KMS-11 (cell line): Measurements from ENCODE around the gene LPIN3.

ENCODE experiments used
- H2AFZ ChIP-seq: fragments of 200-600 bp; sonication (generic); 2 replicates; pipeline ENCODE4 v1.6.1; 2016; ENCODE audit warnings: antibody characterized with exemption, mixed run types, low read depth
- H3K27ac ChIP-seq: fragments of 200-600 bp; sonication (generic); 2 replicates; pipeline ENCODE4 v1.6.1; 2016; ENCODE audit warnings: mild to moderate bottlenecking, mixed run types
- H3K27me3 ChIP-seq: fragments of 200-600 bp; sonication (generic); 2 replicates; pipeline ENCODE4 v1.6.1; 2017; ENCODE audit warnings: mild to moderate bottlenecking, low read depth, mixed run types, moderate library complexity; ENCODE audit not compliant: insufficient read depth
- H3K36me3 ChIP-seq: fragments of 200-600 bp; sonication (generic); 2 replicates; pipeline ENCODE4 v1.6.1; 2017; ENCODE audit warnings: mild to moderate bottlenecking, mixed run types; ENCODE audit not compliant: insufficient read depth
- H3K4me1 ChIP-seq: fragments of 200-600 bp; sonication (generic); 2 replicates; pipeline ENCODE4 v1.6.1; 2016; ENCODE audit warnings: mild to moderate bottlenecking, low read depth, mixed run types; ENCODE audit not compliant: poor library complexity, severe bottlenecking
- H3K4me2 ChIP-seq: fragments of 200-600 bp; sonication (generic); 2 replicates; pipeline ENCODE4 v1.7.0; 2016; ENCODE audit warnings: mild to moderate bottlenecking, mixed run types
- H3K4me3 ChIP-seq: fragments of 200-600 bp; sonication (generic); IDR thresholded peaks from 2 replicates; pipeline ENCODE4 v1.6.1; 2017; ENCODE audit warnings: low read depth, low read length, mixed read lengths; ENCODE audit not compliant: insufficient read depth
- H3K79me2 ChIP-seq: fragments of 200-600 bp; sonication (generic); 2 replicates; pipeline ENCODE4 v1.6.1; 2016; ENCODE audit warnings: low read depth, mixed run types; ENCODE audit not compliant: insufficient read depth
- H3K9ac ChIP-seq: fragments of 200-600 bp; sonication (generic); 2 replicates; pipeline ENCODE4 v1.6.1; 2016; ENCODE audit warnings: mild to moderate bottlenecking, mixed run types
- H4K20me1 ChIP-seq: fragments of 200-600 bp; sonication (generic); 2 replicates; pipeline ENCODE4 v1.6.1; 2016; ENCODE audit warnings: mild to moderate bottlenecking, mixed run types; ENCODE audit not compliant: insufficient read depth
- TF ChIP-seq, protein P1 (sequence below): fragments of 200-600 bp; sonication (generic); conservative IDR thresholded peaks from 2 replicates; pipeline ENCODE4 v1.6.1; 2017; ENCODE audit warnings: low read depth, mild to moderate bottlenecking, antibody characterized with exemption, low read length, moderate library complexity, mixed read lengths

LPIN3 gene, protein sequence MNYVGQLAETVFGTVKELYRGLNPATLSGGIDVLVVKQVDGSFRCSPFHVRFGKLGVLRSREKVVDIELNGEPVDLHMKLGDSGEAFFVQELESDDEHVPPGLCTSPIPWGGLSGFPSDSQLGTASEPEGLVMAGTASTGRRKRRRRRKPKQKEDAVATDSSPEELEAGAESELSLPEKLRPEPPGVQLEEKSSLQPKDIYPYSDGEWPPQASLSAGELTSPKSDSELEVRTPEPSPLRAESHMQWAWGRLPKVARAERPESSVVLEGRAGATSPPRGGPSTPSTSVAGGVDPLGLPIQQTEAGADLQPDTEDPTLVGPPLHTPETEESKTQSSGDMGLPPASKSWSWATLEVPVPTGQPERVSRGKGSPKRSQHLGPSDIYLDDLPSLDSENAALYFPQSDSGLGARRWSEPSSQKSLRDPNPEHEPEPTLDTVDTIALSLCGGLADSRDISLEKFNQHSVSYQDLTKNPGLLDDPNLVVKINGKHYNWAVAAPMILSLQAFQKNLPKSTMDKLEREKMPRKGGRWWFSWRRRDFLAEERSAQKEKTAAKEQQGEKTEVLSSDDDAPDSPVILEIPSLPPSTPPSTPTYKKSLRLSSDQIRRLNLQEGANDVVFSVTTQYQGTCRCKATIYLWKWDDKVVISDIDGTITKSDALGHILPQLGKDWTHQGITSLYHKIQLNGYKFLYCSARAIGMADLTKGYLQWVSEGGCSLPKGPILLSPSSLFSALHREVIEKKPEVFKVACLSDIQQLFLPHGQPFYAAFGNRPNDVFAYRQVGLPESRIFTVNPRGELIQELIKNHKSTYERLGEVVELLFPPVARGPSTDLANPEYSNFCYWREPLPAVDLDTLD

DNA sequence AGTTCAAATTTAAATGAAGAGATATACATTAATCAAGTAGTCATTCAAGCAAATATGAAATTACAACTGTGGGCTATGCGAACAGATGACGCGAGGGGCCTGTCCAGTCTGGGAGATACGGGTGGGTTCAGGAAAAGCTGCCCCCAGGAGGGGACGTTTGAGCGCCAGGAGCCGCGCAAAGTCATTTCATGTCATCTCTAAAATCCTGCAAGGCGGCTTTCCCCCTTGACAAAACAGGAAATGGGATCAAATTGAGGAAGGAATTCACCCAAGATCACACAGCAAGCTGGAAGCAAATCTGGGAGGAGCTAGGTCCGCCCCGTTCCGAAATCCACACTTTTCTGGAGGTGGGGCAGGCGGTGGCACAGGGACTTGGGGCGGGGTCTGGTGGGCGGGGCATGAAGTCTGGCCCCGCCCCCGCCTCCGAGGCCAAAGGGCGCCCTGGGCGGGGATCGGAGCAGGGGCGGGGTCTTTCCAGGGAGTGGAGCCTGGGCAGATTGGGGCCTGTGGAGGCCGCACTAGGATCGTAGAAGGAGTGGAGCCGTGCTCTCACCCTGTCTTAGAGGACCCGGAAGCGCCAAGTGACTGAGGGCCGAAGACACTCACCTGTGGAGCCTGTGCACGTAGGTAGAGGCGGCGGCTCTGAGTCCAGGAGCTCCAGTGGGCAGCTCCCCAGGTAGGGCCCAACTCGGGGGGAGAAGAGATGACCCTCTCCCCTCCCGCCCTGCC is at the start of gene LPIN3:
LPIN3 (plus strand) TSS at position 495 of the 729 bp plus-strand sequence. CDS start 4,983 bp downstream, outside the sequence.
- no peak within 1 kb of the TSS for H3K4me3 ChIP-seq
- H3K27ac ChIP-seq: no peak within 1 kb of the TSS
- no peaks in the 10 kb centered on the region for H4K20me1 ChIP-seq
- no peak within 1 kb of the TSS for H3K9ac ChIP-seq
- TF ChIP-seq, protein P1, sequence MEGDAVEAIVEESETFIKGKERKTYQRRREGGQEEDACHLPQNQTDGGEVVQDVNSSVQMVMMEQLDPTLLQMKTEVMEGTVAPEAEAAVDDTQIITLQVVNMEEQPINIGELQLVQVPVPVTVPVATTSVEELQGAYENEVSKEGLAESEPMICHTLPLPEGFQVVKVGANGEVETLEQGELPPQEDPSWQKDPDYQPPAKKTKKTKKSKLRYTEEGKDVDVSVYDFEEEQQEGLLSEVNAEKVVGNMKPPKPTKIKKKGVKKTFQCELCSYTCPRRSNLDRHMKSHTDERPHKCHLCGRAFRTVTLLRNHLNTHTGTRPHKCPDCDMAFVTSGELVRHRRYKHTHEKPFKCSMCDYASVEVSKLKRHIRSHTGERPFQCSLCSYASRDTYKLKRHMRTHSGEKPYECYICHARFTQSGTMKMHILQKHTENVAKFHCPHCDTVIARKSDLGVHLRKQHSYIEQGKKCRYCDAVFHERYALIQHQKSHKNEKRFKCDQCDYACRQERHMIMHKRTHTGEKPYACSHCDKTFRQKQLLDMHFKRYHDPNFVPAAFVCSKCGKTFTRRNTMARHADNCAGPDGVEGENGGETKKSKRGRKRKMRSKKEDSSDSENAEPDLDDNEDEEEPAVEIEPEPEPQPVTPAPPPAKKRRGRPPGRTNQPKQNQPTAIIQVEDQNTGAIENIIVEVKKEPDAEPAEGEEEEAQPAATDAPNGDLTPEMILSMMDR: peak; percentile 71
- H2AFZ ChIP-seq: peak within 1 kb of the TSS; percentile 36; the same call in 1 of the 2 replicates
- H3K27me3 ChIP-seq: no peaks in the 10 kb centered on the region; the same call in 1 of the 2 replicates
- H3K79me2 ChIP-seq: no peaks in the 10 kb centered on the region
- H3K4me1 ChIP-seq: peaks cover 15% of the 10 kb centered on the region
- peak within 1 kb of the TSS; percentile 32; the same call in 1 of the 2 replicates for H3K4me2 ChIP-seq
- no peaks in the 10 kb centered on the region for H3K36me3 ChIP-seq

DNA sequence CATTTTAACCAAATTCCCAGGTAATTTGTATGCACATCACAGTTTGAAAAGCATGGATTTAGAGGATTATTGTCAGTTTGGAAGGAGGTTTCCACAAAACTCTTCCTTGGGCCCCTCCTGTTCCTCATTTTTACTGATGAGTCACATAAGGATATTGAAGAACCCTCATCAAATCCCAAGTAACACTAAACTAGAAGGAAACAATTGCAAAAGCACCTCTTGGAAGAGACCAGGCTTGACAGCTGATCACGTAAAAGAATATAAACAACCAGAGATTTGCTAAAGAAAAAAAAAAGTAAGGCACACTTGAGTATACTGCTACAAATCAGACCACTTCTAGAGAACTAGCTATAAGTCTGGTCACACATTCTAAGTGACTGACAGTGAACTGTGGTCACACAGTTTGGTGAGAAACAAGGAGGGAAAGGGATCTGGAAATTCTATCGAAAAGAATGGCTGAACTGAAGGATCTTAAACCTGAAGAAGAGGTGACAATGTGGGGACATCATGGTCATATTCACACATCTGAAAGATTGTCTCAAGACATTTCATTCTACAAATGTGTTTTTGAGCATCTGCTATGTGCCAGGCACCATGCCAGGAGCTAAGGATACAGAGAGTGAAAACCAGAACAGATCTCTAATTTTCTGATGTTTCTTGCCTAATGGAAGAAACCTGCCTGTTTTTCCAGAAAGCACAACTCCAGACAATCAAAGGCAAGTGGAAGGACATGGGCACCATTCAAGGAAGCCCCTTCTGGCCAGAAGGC is 47.2 kb upstream of the LPIN3 start:
- H3K79me2 ChIP-seq: no peaks in the 10 kb centered on the region
- H3K4me1 ChIP-seq: no peaks in the 10 kb centered on the region
- H4K20me1 ChIP-seq: no peaks in the 10 kb centered on the region
- no peaks in the 10 kb centered on the region for H3K36me3 ChIP-seq
- H3K4me2 ChIP-seq: no peak overlapping the region
- no peak overlapping the region for H3K27ac ChIP-seq
- no peaks in the 10 kb centered on the region for H3K27me3 ChIP-seq
- no peak overlapping the region for H3K9ac ChIP-seq
- no peak overlapping the region for H2AFZ ChIP-seq
- H3K4me3 ChIP-seq: no peak overlapping the region
- TF ChIP-seq, protein P1: no peak

DNA sequence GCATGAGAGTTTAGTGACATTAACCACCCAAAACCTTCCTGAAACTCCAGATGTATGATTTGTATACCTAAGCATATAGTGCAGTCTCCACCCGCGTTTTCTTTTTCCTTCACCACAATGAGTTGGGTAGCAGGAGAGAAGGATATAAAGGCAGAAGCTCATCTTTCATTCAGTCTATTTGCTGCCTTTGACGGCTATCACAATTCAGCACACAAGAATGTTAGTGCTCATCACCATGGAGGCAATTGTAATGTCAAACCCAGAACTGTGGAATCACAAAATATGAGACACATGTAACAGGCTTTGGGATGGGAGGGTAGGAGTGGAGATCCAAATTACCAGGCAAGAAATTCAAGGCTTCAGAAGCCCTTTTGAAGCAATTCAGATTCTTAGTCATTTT is 40.7 kb upstream of the LPIN3 start:
- no peaks in the 10 kb centered on the region for H3K79me2 ChIP-seq
- TF ChIP-seq, protein P1: no peak

DNA sequence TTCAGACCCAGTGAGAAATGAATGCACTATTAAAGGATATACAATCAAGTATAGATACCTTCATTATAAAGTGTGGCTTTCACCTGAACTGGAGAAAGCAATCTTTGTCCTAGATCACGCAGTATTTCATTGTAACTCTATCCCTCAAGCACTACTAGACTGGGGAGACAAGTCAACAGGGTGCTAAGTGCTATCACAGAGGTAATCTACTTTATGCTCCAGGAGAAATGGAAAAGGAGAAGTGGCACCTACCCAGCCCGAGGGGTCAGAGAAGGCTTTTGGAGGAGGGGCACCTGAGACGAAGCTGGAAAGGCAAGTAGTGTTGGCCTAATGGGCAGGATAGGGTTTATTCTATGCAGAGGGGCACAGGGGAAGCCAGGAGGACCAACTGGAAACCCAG is 40.2 kb upstream of the LPIN3 start:
- no peak overlapping the region for H2AFZ ChIP-seq
- no peak overlapping the region for H3K27ac ChIP-seq
- TF ChIP-seq, protein P1: no peak
- no peak overlapping the region for H3K9ac ChIP-seq
- no peak overlapping the region for H3K4me2 ChIP-seq
- no peaks in the 10 kb centered on the region for H4K20me1 ChIP-seq
- H3K27me3 ChIP-seq: no peaks in the 10 kb centered on the region
- no peaks in the 10 kb centered on the region for H3K4me1 ChIP-seq
- no peaks in the 10 kb centered on the region for H3K79me2 ChIP-seq
- no peak overlapping the region for H3K4me3 ChIP-seq
- H3K36me3 ChIP-seq: no peaks in the 10 kb centered on the region

More for the DNA sequence above, 40.7 kb upstream of the LPIN3 start:
- H3K36me3 ChIP-seq: no peaks in the 10 kb centered on the region
- no peak overlapping the region for H3K9ac ChIP-seq
- H2AFZ ChIP-seq: no peak overlapping the region
- no peaks in the 10 kb centered on the region for H3K4me1 ChIP-seq
- no peak overlapping the region for H3K4me2 ChIP-seq
- H3K4me3 ChIP-seq: no peak overlapping the region
- no peak overlapping the region for H3K27ac ChIP-seq
- H4K20me1 ChIP-seq: no peaks in the 10 kb centered on the region
- no peaks in the 10 kb centered on the region for H3K27me3 ChIP-seq
